DOHH2 (cell line): ENCODE data around the gene HINT3.

ENCODE experiments used
- H3F3A ChIP-seq: fragments of 200-600 bp; sonication (generic), shearing (Covaris generic); 2 replicates; pipeline ENCODE4 v1.6.0; 2016; ENCODE audit warnings: antibody characterized with exemption, mild to moderate bottlenecking; ENCODE audit not compliant: control insufficient read depth, insufficient read depth
- H3K27ac ChIP-seq: fragments of 200-600 bp; sonication (generic); 2 replicates; pipeline ENCODE4 v1.5.1; 2014; ENCODE audit warnings: low read depth, mild to moderate bottlenecking, low read length, moderate library complexity
- H3K27me3 ChIP-seq: fragments of 200-600 bp; sonication (generic); 2 replicates; pipeline ENCODE4 v1.6.1; 2014; ENCODE audit warnings: mild to moderate bottlenecking, low read length, mixed read lengths; ENCODE audit not compliant: control insufficient read depth
- H3K36me3 ChIP-seq: fragments of 200-600 bp; sonication (generic); 2 replicates; pipeline ENCODE4 v1.6.1; 2014; ENCODE audit warnings: mild to moderate bottlenecking, low read length, moderate library complexity, mixed read lengths; ENCODE audit not compliant: control insufficient read depth
- H3K4me1 ChIP-seq: fragments of 200-600 bp; sonication (generic); 2 replicates; pipeline ENCODE4 v1.6.1; 2014; ENCODE audit warnings: mild to moderate bottlenecking, low read length, mixed read lengths; ENCODE audit not compliant: control insufficient read depth
- H3K4me2 ChIP-seq: fragments of 200-600 bp; sonication (generic); 2 replicates; pipeline ENCODE4 v1.6.0; 2014; ENCODE audit warnings: mild to moderate bottlenecking, low read length, moderate library complexity
- H3K4me3 ChIP-seq: fragments of 200-600 bp; sonication (generic); 2 replicates; pipeline ENCODE4 v1.5.1; 2014; ENCODE audit warnings: mild to moderate bottlenecking, low read length, mixed read lengths
- H3K79me2 ChIP-seq: fragments of 200-600 bp; sonication (generic); 2 replicates; pipeline ENCODE4 v1.6.1; 2014; ENCODE audit warnings: mild to moderate bottlenecking, low read length, mixed read lengths; ENCODE audit not compliant: control insufficient read depth
- H3K9me2 ChIP-seq: fragments of 200-600 bp; sonication (generic); replicated peaks from 2 replicates; pipeline ENCODE4 v1.6.1; 2014; ENCODE audit warnings: mild to moderate bottlenecking, low read length, mixed read lengths; ENCODE audit not compliant: control insufficient read depth
- H3K9me3 ChIP-seq: fragments of 200-600 bp; sonication (generic); 2 replicates; pipeline ENCODE4 v1.6.1; 2014; ENCODE audit warnings: antibody characterized with exemption, low read length, mixed read lengths; ENCODE audit not compliant: control insufficient read depth, insufficient read depth
- H4K20me1 ChIP-seq: fragments of 200-600 bp; sonication (generic); 2 replicates; pipeline ENCODE4 v1.6.0; 2014; ENCODE audit warnings: low read depth, mild to moderate bottlenecking, antibody characterized with exemption, low read length, moderate library complexity; ENCODE audit not compliant: control insufficient read depth, insufficient read depth
- CTCF ChIP-seq: fragments of 200-600 bp; sonication (generic); IDR thresholded peaks from one replicate; pipeline ENCODE4 v1.5.1; 2014; ENCODE audit warnings: antibody characterized with exemption, mild to moderate bottlenecking, low read depth, low read length; ENCODE audit not compliant: poor library complexity, severe bottlenecking
- EZH2phosphoT487 ChIP-seq: fragments of 200-600 bp; sonication (generic); IDR thresholded peaks from 2 replicates; pipeline ENCODE4 v1.6.1; 2017; ENCODE audit warnings: borderline replicate concordance, mild to moderate bottlenecking, antibody characterized with exemption, low read length, moderate library complexity, mixed read lengths

HINT3 gene

GRCh38 chr6:126007800-126008199 lies 51.2 kb downstream of the HINT3 start:
- peaks cover 13% of the 10 kb centered on the region for H3K79me2 ChIP-seq
- no peaks in the 10 kb centered on the region for H3K9me2 ChIP-seq
- TF ChIP-seq CTCF = no peak
- TF ChIP-seq EZH2phosphoT487 = no peak
- no peaks in the 10 kb centered on the region for H3K27me3 ChIP-seq
- H3K4me1 ChIP-seq = peaks cover 6% of the 10 kb centered on the region
- no peaks in the 10 kb centered on the region for H4K20me1 ChIP-seq
- H3K4me3 ChIP-seq = no peak overlapping the region
- H3F3A ChIP-seq = peaks cover 4% of the 10 kb centered on the region; the same call in 1 of the 2 replicates
- no peaks in the 10 kb centered on the region for H3K9me3 ChIP-seq
- H3K4me2 ChIP-seq = no peak overlapping the region
- H3K36me3 ChIP-seq = peaks cover 85% of the 10 kb centered on the region
- no peak overlapping the region for H3K27ac ChIP-seq

- no peak overlapping the region for H3K27ac ChIP-seq
Observed at GRCh38 chr6:126010040-126010439, 53.5 kb downstream of the HINT3 start.

GRCh38 chr6:126015863-126016262 lies 59.3 kb downstream of the HINT3 start:
- Histone ChIP-seq H3K9me3 (no peaks in the 10 kb centered on the region), H3K4me1 (no peaks in the 10 kb centered on the region), H3F3A (no peaks in the 10 kb centered on the region), H3K36me3 (peaks cover 87% of the 10 kb centered on the region), H3K9me2 (no peaks in the 10 kb centered on the region), H4K20me1 (no peaks in the 10 kb centered on the region), H3K27me3 (no peaks in the 10 kb centered on the region), H3K79me2 (no peaks in the 10 kb centered on the region), H3K27ac (no peak overlapping the region), H3K4me2 (no peak overlapping the region), H3K4me3 (no peak overlapping the region)
- TF ChIP-seq EZH2phosphoT487 (no peak), CTCF (no peak)

More at GRCh38 chr6:126010040-126010439, 53.5 kb downstream of the HINT3 start:
- Histone ChIP-seq H3K4me2 (no peak overlapping the region), H3K79me2 (peaks cover 6% of the 10 kb centered on the region), H3K36me3 (peaks cover 85% of the 10 kb centered on the region), H3K4me1 (peaks cover 6% of the 10 kb centered on the region), H3K9me2 (no peaks in the 10 kb centered on the region), H4K20me1 (no peaks in the 10 kb centered on the region), H3K9me3 (no peaks in the 10 kb centered on the region), H3K27me3 (no peaks in the 10 kb centered on the region), H3F3A (peaks cover 4% of the 10 kb centered on the region; the same call in 1 of the 2 replicates), H3K4me3 (no peak overlapping the region)
- TF ChIP-seq EZH2phosphoT487 = no peak
- no peak for TF ChIP-seq CTCF
